Airway epithelial cell (primary cell): ENCODE data around the gene JPT2. TPM values are rescaled to one million over a fixed set of nuclear protein-coding genes. Genes with fewer than 3 reads are reported as not detected.

Experiments
- total RNA-seq: library from RNA; depleted of rRNA; stranded (reverse); fragments of >200 nt; gene quantifications from 2 replicates; pipeline ENCODE4 v1.2.3, GENCODE V29; 2015

Gene JPT2
- 68.9 and 108 TPM in 2 replicates for total RNA-seq

GRCh38 chr16:1677942-1678499 lies at the start of gene JPT2:
JPT2 (plus strand) TSS chr16:1678279; CDS start chr16:1678313, 34 bp downstream.

GRCh38 chr16:1705688-1706385 lies 27.8 kb downstream of the JPT2 start, which contains the start of gene MAPK8IP3:
MAPK8IP3 (plus strand) TSS chr16:1706195; CDS start chr16:1706340, 145 bp downstream.

Other genes with a start within 250 kb of the JPT2 start
- not detected in 2 replicates for gene PERCC1, start 247.2 kb upstream of the JPT2 start, total RNA-seq
- not detected in 2 replicates for gene CCDC154, start 233.7 kb upstream of the JPT2 start, total RNA-seq
- 15.7 and 39.3 TPM in 2 replicates for gene CLCN7, start 203.3 kb upstream of the JPT2 start, total RNA-seq
- not detected in 2 replicates for gene PTX4, start 189.3 kb upstream of the JPT2 start, total RNA-seq
- gene TELO2, start 184.9 kb upstream of the JPT2 start, total RNA-seq: 17.4 and 18.9 TPM in 2 replicates
- 0.23 and 0.35 TPM in 2 replicates for gene TMEM204, start 144.6 kb upstream of the JPT2 start, total RNA-seq
- 8.3 and 8.4 TPM in 2 replicates for gene IFT140, start 66.2 kb upstream of the JPT2 start, total RNA-seq
- 5.1 and 8.2 TPM in 2 replicates for gene CRAMP1, start 65.9 kb upstream of the JPT2 start, total RNA-seq
- gene MAPK8IP3, start 27.9 kb downstream of the JPT2 start, total RNA-seq: 17.7 and 26.7 TPM in 2 replicates
- gene NME3, start 93.3 kb downstream of the JPT2 start, total RNA-seq: 69.0 and 71.8 TPM in 2 replicates
- gene EME2, start 94.5 kb downstream of the JPT2 start, total RNA-seq: 14.1 and 14.3 TPM in 2 replicates
- 193 and 199 TPM in 2 replicates for gene MRPS34, start 94.9 kb downstream of the JPT2 start, total RNA-seq
- gene SPSB3, start 104.3 kb downstream of the JPT2 start, total RNA-seq: 22.4 and 28.4 TPM in 2 replicates
- 119 and 173 TPM in 2 replicates for gene NUBP2, start 104.7 kb downstream of the JPT2 start, total RNA-seq
- gene IGFALS, start 115.4 kb downstream of the JPT2 start, total RNA-seq: not detected in 2 replicates
- 76.1 and 79.8 TPM in 2 replicates for gene HAGH, start 148.5 kb downstream of the JPT2 start, total RNA-seq
- gene FAHD1, start 148.9 kb downstream of the JPT2 start, total RNA-seq: 70.2 and 86.2 TPM in 2 replicates
- not detected in 2 replicates for gene MEIOB, start 193.9 kb downstream of the JPT2 start, total RNA-seq
- 1.4 and 2.7 TPM in 2 replicates for gene HS3ST6, start 240.1 kb downstream of the JPT2 start, total RNA-seq